IMR-90 (cell line): Measurements from ENCODE around the gene SOX3. TPM values are rescaled to one million over a fixed set of nuclear protein-coding genes. Genes with fewer than 3 reads are reported as not detected.

Experiments used
- ATAC-seq: fragments of 200-7000 bp; cut with Tn5 transposase; 2 replicates; pipeline ENCODE4 v1.9.1; 2020; ENCODE audit warnings: low read depth, mild to moderate bottlenecking, moderate library complexity
- BruUV-seq: library from RNA; stranded (reverse); fragments of 400-500 nt; replicated peaks from 2 replicates; lab custom pipeline; 2021; lab: Mats Ljungman, UMichigan
- CTCF ChIA-PET: fragments of 300-600 bp; formaldehyde crosslinking; extraction: SDS; loops from one replicate; lab custom pipeline; 2021; ENCODE audit warnings: antibody characterized with exemption; lab: Yijun Ruan, JAX
- POLR2A ChIA-PET: fragments of 300-600 bp; sonication (Branson Sonifier 250); formaldehyde crosslinking; loops from one replicate; lab custom pipeline; 2022; ENCODE audit warnings: antibody characterized with exemption; ENCODE audit not compliant: unreplicated experiment; lab: Charles Lee
- DNase-seq: peaks from one replicate; pipeline ENCODE4 v3.0.0; 2013
- H2AFZ ChIP-seq: replicated peaks from 2 replicates; pipeline ENCODE3; 2013; ENCODE audit warnings: low read length, mild to moderate bottlenecking; ENCODE audit not compliant: poor library complexity
- H2AK5ac ChIP-seq: 2 replicates; pipeline ENCODE4 v1.6.1; 2013; ENCODE audit warnings: low read depth, low read length, inconsistent platforms
- H2AK9ac ChIP-seq: replicated peaks from 2 replicates; pipeline ENCODE3; 2013; ENCODE audit warnings: mild to moderate bottlenecking, low read depth, low read length, moderate library complexity; ENCODE audit not compliant: poor library complexity
- H2BK120ac ChIP-seq: 2 replicates; pipeline ENCODE4 v1.6.1; 2013; ENCODE audit warnings: low read depth, low read length, inconsistent platforms
- H2BK15ac ChIP-seq: 3 replicates; pipeline ENCODE4 v1.6.1; 2013; ENCODE audit warnings: low read depth, low read length, inconsistent platforms
- H2BK20ac ChIP-seq: 2 replicates; pipeline ENCODE4 v1.6.1; 2013; ENCODE audit warnings: low read depth, mild to moderate bottlenecking, inconsistent platforms, low read length, moderate library complexity
- H2BK5ac ChIP-seq: 2 replicates; pipeline ENCODE4 v1.6.1; 2013; ENCODE audit warnings: mild to moderate bottlenecking, low read depth, low read length, inconsistent platforms; ENCODE audit not compliant: poor library complexity, severe bottlenecking
- H3K14ac ChIP-seq: replicated peaks from 2 replicates; pipeline ENCODE4 v1.6.1; 2013; ENCODE audit warnings: low read depth, low read length, inconsistent platforms
- H3K18ac ChIP-seq: 2 replicates; pipeline ENCODE4 v1.6.1; 2013; ENCODE audit warnings: low read depth, low read length, control low read depth
- H3K23ac ChIP-seq: 2 replicates; pipeline ENCODE4 v1.6.1; 2013; ENCODE audit warnings: low read depth, low read length, inconsistent platforms
- H3K27ac ChIP-seq: 2 replicates; pipeline ENCODE4 v1.5.1; 2013; ENCODE audit warnings: mild to moderate bottlenecking, control low read depth, low read length; ENCODE audit not compliant: insufficient read depth
- H3K27me3 ChIP-seq: 2 replicates; pipeline ENCODE4 v1.6.1; 2013; ENCODE audit warnings: low read length; ENCODE audit not compliant: control insufficient read depth, insufficient read depth
- H3K36me3 ChIP-seq: 2 replicates; pipeline ENCODE4 v1.6.1; 2013; ENCODE audit warnings: low read length, mixed read lengths; ENCODE audit not compliant: control insufficient read depth, insufficient read depth
- H3K4ac ChIP-seq: 2 replicates; pipeline ENCODE4 v1.6.1; 2013; ENCODE audit warnings: low read depth, low read length, inconsistent platforms
- H3K4me1 ChIP-seq: 2 replicates; pipeline ENCODE4 v1.6.1; 2013; ENCODE audit warnings: low read length, mixed read lengths; ENCODE audit not compliant: control insufficient read depth, insufficient read depth
- H3K4me2 ChIP-seq: 2 replicates; pipeline ENCODE4 v1.6.1; 2013; ENCODE audit warnings: low read depth, mild to moderate bottlenecking, control low read depth, low read length, moderate library complexity
- H3K4me3 ChIP-seq: 2 replicates; pipeline ENCODE4 v1.5.1; 2013; ENCODE audit warnings: low read depth, mild to moderate bottlenecking, control low read depth, low read length, moderate library complexity; ENCODE audit not compliant: insufficient read depth
- H3K56ac ChIP-seq: 2 replicates; pipeline ENCODE4 v1.6.1; 2013; ENCODE audit warnings: low read length, inconsistent platforms; ENCODE audit not compliant: insufficient read depth; ENCODE audit errors: extremely low read depth
- H3K79me1 ChIP-seq, 2 experiments: 2 replicates each; pipeline ENCODE4 v1.6.1; 2013; ENCODE audit warnings: low read length in 2 of 2, inconsistent platforms in 1 of 2, low read depth in 1 of 2
- H3K9ac ChIP-seq: 2 replicates; pipeline ENCODE4 v1.6.1; 2013; ENCODE audit warnings: low read depth, low read length, control low read depth
- H3K9me1 ChIP-seq: 2 replicates; pipeline ENCODE4 v1.6.1; 2013; ENCODE audit warnings: low read length, inconsistent platforms; ENCODE audit not compliant: insufficient read depth
- H3K9me3 ChIP-seq: 2 replicates; pipeline ENCODE4 v1.6.1; 2013; ENCODE audit warnings: low read length; ENCODE audit not compliant: control insufficient read depth, insufficient read depth
- H4K20me1 ChIP-seq: 2 replicates; pipeline ENCODE4 v1.6.1; 2013; ENCODE audit warnings: low read length, inconsistent platforms; ENCODE audit not compliant: insufficient read depth
- H4K5ac ChIP-seq: 2 replicates; pipeline ENCODE4 v1.6.1; 2013; ENCODE audit warnings: mild to moderate bottlenecking, low read depth, low read length, control low read depth
- H4K8ac ChIP-seq, 2 experiments: 2 replicates each; pipeline ENCODE4 v1.6.1; 2013; ENCODE audit warnings: low read depth in 2 of 2, low read length in 2 of 2, control low read depth in 1 of 2, inconsistent platforms in 1 of 2
- H4K91ac ChIP-seq: 2 replicates; pipeline ENCODE4 v1.6.1; 2013; ENCODE audit warnings: low read depth, low read length, inconsistent platforms; ENCODE audit not compliant: insufficient read depth
- CEBPB ChIP-seq: IDR thresholded peaks from 2 replicates; pipeline ENCODE4 v1.6.1; 2012; ENCODE audit warnings: low read depth, low read length, improper control_type of control experiment
- FOS ChIP-seq: fragments of 150-350 bp; IDR thresholded peaks from 2 replicates; pipeline ENCODE4 v1.6.1; 2016; ENCODE audit warnings: low read depth, low read length
- NFE2L2 ChIP-seq: fragments of 150-350 bp; IDR thresholded peaks from 2 replicates; pipeline ENCODE4 v1.6.1; 2016; ENCODE audit warnings: low read depth, mild to moderate bottlenecking, low read length
- WGBS, 2 experiments: methylation state at CpG; one replicate each; pipeline versions ENCODE4 v1.1.5 to v1.1.7; 2013; ENCODE audit warnings: missing lambda C conversion rate in 2 of 2; ENCODE audit not compliant: insufficient read length in 1 of 2; ENCODE audit errors: extremely low coverage in 2 of 2; 5-methylcytosine and 5-hydroxymethylcytosine counted together
- dilution Hi-C: fragments of 300-500 bp; cut with HindIII; formaldehyde crosslinking; loops from one replicate; pipeline ENCODE4 v1.14.3; 2018; ENCODE audit warnings: low sequenced_read_pairs; ENCODE audit not compliant: unreplicated experiment
- in situ Hi-C: fragments of 300-500 bp; cut with MboI; formaldehyde crosslinking; loops from 3 replicates; pipeline ENCODE4 v1.14.3; 2019; ENCODE audit warnings: low sequenced_read_pairs, inconsistent platforms, mixed read lengths
- intact Hi-C: fragments of 100-400 bp; cut with micrococcal nuclease; formaldehyde crosslinking; loops from 2 replicates; pipeline ENCODE4 v1.10.0; 2022
- polyA plus RNA-seq, 3 experiments: library from polyadenylated mRNA; depleted of rRNA; stranded (reverse); fragments of >200 nt; gene quantifications; 2 replicates each; pipeline ENCODE4 v1.2.3, GENCODE V29; 2012; ENCODE audit warnings: low replicate concordance in 1 of 3
- total RNA-seq: library from RNA; depleted of rRNA; stranded (reverse); fragments of >200 nt; gene quantifications from 2 replicates; pipeline ENCODE4 v1.2.3, GENCODE V29; 2012

The SOX3 gene
- total and polyA plus RNA-seq, 2 of the 4 experiments (the other 2 are of a cell fraction): 0.03 TPM; not detected in 1

GRCh38 chrX:140525448-140525847 lies 20.6 kb upstream of the SOX3 start:
- ChIA-PET CTCF (interaction anchor here (0.9 to 1.4 kb wide), 2 partner anchors 17 to 139 kb away, joined by 3 to 6 read pairs; no protein-coding TSS in a partner anchor), POLR2A (no interaction called here)
- Histone ChIP-seq H3K27ac (no peak overlapping the region), H3K23ac (no peak overlapping the region), H3K9me3 (no peaks in the 10 kb centered on the region), H3K79me1 (no peaks in the 10 kb centered on the region), H3K9me1 (no peaks in the 10 kb centered on the region; the same call in 1 of the 2 replicates), H2AK5ac (no peak overlapping the region), H3K4ac (no peak overlapping the region), H3K4me3 (no peak overlapping the region), H3K9ac (no peak overlapping the region), H2AFZ (no peak overlapping the region), H2BK120ac (peak overlapping the region; percentile 79; the same call in 1 of the 2 replicates), H2AK9ac (no peak overlapping the region), H3K36me3 (no peaks in the 10 kb centered on the region), H4K91ac (no peak overlapping the region), H3K4me2 (peak overlapping the region; percentile 69; the same call in 1 of the 2 replicates), H3K27me3 (no peaks in the 10 kb centered on the region), H3K56ac (no peak overlapping the region), H4K8ac (no peak overlapping the region), H4K20me1 (no peaks in the 10 kb centered on the region), H3K18ac (peak overlapping the region; percentile 8; the same call in 1 of the 2 replicates), H3K14ac (no peak overlapping the region), H4K5ac (no peak overlapping the region), H2BK5ac (peak overlapping the region; percentile 93), H2BK15ac (no peak overlapping the region), H3K4me1 (no peaks in the 10 kb centered on the region; the same call in 1 of the 2 replicates), H2BK20ac (no peak overlapping the region)
- no CpG with 5 or more reads among the region's 2 CpGs for WGBS, 2 experiments
- TF ChIP-seq CEBPB (peak; percentile 73), NFE2L2 (no peak), FOS (0 out of 2 replicates have a peak, but pooled peaks have one; percentile 17)
- dilution Hi-C loops (no loop called here), intact Hi-C loops (loop anchor here (5.0 kb wide), 1 partner anchor 137 kb away; no protein-coding TSS in a partner anchor), in situ Hi-C loops (no loop called here)
- DNase-seq: peak; percentile 64
- no TSS peak for BruUV-seq
- ATAC-seq: peak; percentile 46
